HUES64 (cell line): ENCODE data around the gene CBS.
"Not testable (repeated sequence)": the region's sequence is repeated elsewhere in the genome, so short reads cannot be mapped to it uniquely, and the experiment has no call there.

Source experiments
- H3K27ac ChIP-seq: 2 replicates; pipeline ENCODE4 v1.7.0; 2013; ENCODE audit warnings: low read depth, low read length, inconsistent platforms
- H3K27me3 ChIP-seq: 2 replicates; pipeline ENCODE4 v1.6.1; 2013; ENCODE audit warnings: mild to moderate bottlenecking, low read length; ENCODE audit not compliant: insufficient read depth
- H3K36me3 ChIP-seq: 2 replicates; pipeline ENCODE4 v1.6.1; 2013; ENCODE audit warnings: mild to moderate bottlenecking, low read length; ENCODE audit not compliant: insufficient read depth
- H3K4me1 ChIP-seq: 2 replicates; pipeline ENCODE4 v1.6.1; 2013; ENCODE audit warnings: mild to moderate bottlenecking, low read length, moderate library complexity; ENCODE audit not compliant: insufficient read depth
- H3K4me3 ChIP-seq: 2 replicates; pipeline ENCODE4 v1.5.1; 2013; ENCODE audit warnings: mild to moderate bottlenecking, low read length, moderate library complexity
- H3K9ac ChIP-seq: 2 replicates; pipeline ENCODE4 v1.6.1; 2013; ENCODE audit warnings: mild to moderate bottlenecking, low read depth, low read length
- H3K9me3 ChIP-seq: 2 replicates; pipeline ENCODE4 v1.6.1; 2013; ENCODE audit warnings: low read depth, low read length; ENCODE audit not compliant: insufficient read depth
- WGBS: fragments of 150-250, 120-280 bp; methylation state at CpG from one replicate; pipeline ENCODE4 v1.1.7; 2013; ENCODE audit warnings: missing lambda C conversion rate; 5-methylcytosine and 5-hydroxymethylcytosine counted together

The CBS gene

DNA sequence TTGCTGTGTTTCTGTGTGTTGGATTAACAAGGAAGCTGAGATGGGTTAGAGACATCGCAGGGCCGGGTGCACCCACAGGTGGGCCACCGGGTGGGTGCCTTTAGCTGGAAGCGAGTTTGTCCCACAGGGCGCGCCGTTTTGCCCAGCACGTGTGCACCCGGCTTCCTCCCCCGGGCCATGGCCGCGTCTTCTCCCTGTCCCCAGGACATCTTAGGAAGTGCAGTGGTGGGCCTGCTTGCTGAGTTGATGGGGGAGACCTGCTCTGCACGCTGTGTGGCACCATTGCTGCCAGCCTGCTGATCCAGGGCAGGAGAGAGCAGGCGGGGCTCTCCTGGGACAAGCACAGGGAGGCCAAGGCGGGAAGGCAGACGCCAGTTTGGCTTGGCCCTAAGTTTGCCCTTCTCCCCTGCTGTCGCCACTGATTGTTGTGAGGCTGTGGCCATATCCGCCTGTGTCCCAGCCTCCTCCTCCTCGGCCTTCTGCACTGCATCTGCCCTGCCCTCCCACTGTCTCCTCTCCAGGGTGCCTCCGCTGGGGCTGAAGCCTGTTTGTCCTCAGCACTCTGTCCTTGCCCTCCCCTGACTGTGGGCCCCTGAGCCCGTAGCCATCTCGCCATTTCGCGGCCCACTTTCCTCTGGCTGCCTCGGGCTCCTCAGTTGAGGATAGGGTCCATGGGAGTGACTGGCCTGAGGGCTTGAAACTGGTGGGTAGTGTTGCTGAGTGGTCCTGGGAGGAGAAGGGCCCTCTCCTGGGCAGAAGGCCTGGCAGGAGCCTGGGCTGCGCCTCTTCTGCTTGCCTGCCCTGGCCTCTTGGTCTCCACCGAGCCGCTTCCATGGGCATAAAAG is 53.7 kb downstream of the CBS start:
- Histone ChIP-seq H3K4me3 (no peak overlapping the region), H3K27me3 (no peaks in the 10 kb centered on the region), H3K27ac (no peak overlapping the region), H3K36me3 (peaks cover 60% of the 10 kb centered on the region), H3K9me3 (no peaks in the 10 kb centered on the region), H3K4me1 (peaks cover 7% of the 10 kb centered on the region; the same call in 1 of the 2 replicates), H3K9ac (no peak overlapping the region)
- WGBS, result 93% methylated on average over 28 of the region's 28 CpGs

DNA sequence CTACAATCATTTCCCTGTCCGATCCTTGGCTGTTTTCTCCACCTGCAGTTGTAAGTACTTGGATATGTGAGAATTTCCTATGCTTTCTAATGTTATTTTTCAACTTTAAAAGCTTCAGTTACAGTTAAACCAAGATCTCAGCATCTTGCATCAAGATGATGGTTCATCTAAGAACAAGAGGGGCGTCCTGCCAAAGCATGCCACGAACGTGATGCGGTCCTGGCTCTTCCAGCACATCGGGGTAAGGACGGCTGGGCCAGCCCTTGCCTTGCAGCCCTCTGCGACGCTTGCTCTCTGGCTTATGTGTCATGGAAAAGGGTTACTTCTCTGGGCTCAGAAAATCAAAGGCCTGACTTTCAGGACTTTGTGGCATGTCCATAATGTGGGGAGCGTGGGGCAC is 54.4 kb downstream of the CBS start:
- 94% methylated on average over 10 of the region's 10 CpGs for WGBS
- peaks cover 68% of the 10 kb centered on the region for H3K36me3 ChIP-seq
- no peak overlapping the region for H3K27ac ChIP-seq
- no peak overlapping the region for H3K9ac ChIP-seq
- no peaks in the 10 kb centered on the region for H3K9me3 ChIP-seq
- peaks cover 7% of the 10 kb centered on the region; the same call in 1 of the 2 replicates for H3K4me1 ChIP-seq
- no peak overlapping the region for H3K4me3 ChIP-seq
- no peaks in the 10 kb centered on the region for H3K27me3 ChIP-seq

DNA sequence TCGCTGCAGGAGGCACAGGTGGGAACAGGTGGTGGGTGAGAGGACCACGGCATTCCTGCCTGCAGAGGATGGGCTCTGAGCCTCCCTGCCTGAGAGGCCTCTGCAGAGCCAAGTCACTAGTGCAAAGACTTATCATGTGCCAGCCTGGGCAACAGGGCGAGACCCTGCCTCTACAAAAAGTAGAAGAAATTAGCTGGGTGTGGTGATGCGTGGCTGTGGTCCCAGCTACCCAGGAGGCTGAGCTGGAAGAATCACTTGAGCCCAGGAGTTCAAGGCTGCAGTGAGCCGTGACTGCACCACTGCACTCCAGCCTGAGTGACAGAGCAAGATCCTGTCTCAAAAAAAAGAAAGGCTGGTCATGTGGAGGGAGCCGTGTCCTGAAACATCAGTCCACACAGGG is 54.9 kb downstream of the CBS start:
- Histone ChIP-seq H3K27me3 (no peaks in the 10 kb centered on the region), H3K27ac (no peak overlapping the region), H3K9ac (no peak overlapping the region), H3K9me3 (no peaks in the 10 kb centered on the region), H3K4me3 (no peak overlapping the region), H3K4me1 (peaks cover 4% of the 10 kb centered on the region; the same call in 1 of the 2 replicates), H3K36me3 (peaks cover 70% of the 10 kb centered on the region)
- WGBS, result 94% methylated on average over 6 of the region's 6 CpGs

DNA sequence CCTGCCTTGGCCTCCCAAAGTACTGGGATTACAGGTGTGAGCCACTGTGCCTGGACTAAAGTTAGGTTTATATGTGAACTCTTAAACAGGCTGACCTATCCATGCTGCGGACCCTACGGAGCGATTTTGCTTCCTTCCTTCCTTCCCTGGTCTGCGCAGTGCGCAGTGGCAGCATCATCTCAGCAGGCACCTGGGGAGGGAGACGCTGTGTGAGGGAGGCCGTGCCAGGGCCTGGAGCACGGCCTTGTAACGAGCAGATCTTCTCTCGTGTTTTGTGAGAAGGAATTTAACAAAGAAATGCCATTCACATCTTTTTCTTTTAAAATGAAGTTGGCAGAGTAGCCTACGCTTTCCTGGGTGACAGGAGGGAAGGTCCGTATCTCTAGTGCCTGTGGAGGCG is 55.5 kb downstream of the CBS start:
- Histone ChIP-seq H3K27ac (no peak overlapping the region), H3K4me1 (no peaks in the 10 kb centered on the region; the same call in 1 of the 2 replicates), H3K27me3 (no peaks in the 10 kb centered on the region), H3K36me3 (peaks cover 70% of the 10 kb centered on the region), H3K9ac (no peak overlapping the region), H3K4me3 (no peak overlapping the region), H3K9me3 (no peaks in the 10 kb centered on the region)
- WGBS, result 95% methylated on average over 12 of the region's 13 CpGs

DNA sequence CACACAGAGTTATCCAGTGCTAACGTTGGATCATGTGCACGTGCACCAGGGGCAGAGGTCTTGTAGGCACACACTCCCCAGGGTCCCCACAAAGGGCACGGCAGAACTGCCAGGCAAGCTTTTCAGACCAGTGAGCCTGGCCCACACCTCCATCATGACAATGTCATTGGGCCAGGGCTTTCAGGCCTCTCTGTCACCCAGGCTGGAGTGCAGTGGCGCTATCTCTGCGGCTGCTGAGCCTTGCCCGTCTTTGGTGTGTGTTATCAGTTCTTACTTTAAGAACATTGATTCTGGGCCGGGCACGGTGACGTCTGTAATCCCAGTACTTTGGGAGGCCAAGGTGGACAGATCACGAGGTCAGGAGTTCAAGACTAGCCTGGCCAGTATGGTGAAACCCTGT is 57.1 kb downstream of the CBS start:
- Histone ChIP-seq H3K27me3 (no peaks in the 10 kb centered on the region), H3K9ac (no peak overlapping the region), H3K4me3 (no peak overlapping the region), H3K4me1 (no peaks in the 10 kb centered on the region), H3K36me3 (peaks cover 68% of the 10 kb centered on the region), H3K27ac (no peak overlapping the region), H3K9me3 (no peaks in the 10 kb centered on the region)
- 95% methylated on average over 10 of the region's 10 CpGs for WGBS

DNA sequence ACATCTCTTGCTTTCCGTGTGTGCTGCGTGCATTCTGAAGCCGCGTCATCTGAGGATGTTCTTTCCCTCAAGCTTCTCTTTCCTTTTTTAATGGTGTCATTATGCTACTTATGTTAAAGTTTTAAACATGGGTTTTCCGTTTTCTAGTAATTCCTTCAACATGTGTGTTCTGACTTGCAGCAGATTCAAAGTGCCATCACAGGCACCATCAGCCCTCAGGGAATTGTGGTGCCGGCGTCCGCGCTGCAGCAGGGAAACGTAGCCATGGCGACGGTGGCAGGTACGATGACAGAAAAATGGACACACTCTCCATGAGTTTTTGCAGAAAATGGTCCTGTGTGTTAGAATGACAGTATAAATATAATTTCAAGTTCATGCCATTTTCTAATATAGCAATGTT is 58.9 kb downstream of the CBS start:
- Histone ChIP-seq H3K27ac (no peak overlapping the region), H3K27me3 (no peaks in the 10 kb centered on the region), H3K4me1 (no peaks in the 10 kb centered on the region), H3K9ac (no peak overlapping the region), H3K36me3 (peaks cover 73% of the 10 kb centered on the region), H3K9me3 (no peaks in the 10 kb centered on the region), H3K4me3 (no peak overlapping the region)
- WGBS, result 97% methylated on average over 13 of the region's 13 CpGs

DNA sequence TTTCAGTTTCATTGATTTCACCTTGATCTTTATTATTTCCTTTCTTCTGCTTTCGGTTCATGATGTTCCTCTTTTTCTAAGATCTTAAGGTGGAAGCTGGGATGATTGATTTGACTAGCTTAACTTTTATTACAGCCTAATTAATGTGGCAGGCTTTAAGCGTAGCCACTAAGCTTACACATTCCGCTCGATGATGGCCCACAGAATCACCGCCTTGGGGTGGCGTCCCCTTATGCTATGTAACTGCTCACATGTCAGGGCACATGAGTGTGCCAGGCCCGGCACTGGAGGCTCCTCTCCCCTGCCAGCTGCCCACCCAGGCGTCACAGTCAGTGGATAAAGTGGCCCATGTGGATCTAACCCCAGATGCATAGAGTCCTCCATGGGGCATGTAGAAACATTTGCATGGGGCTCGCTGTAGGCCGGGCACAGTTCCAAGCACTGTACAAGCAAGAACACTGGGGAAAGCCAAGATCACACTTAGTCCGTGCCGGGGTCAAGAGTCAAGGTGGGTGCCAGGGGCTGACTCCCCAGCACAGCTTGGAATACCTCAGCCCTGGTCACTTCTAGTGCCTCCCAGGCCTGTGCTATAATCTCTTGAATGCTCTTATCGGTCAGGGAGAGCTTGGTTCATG is 59.6 kb downstream of the CBS start:
- no peaks in the 10 kb centered on the region for H3K27me3 ChIP-seq
- no peaks in the 10 kb centered on the region for H3K4me1 ChIP-seq
- H3K9ac ChIP-seq, result no peak overlapping the region
- peaks cover 73% of the 10 kb centered on the region for H3K36me3 ChIP-seq
- no peak overlapping the region for H3K4me3 ChIP-seq
- H3K27ac ChIP-seq, result no peak overlapping the region
- 88% methylated on average over 12 of the region's 13 CpGs for WGBS
- H3K9me3 ChIP-seq, result no peaks in the 10 kb centered on the region

DNA sequence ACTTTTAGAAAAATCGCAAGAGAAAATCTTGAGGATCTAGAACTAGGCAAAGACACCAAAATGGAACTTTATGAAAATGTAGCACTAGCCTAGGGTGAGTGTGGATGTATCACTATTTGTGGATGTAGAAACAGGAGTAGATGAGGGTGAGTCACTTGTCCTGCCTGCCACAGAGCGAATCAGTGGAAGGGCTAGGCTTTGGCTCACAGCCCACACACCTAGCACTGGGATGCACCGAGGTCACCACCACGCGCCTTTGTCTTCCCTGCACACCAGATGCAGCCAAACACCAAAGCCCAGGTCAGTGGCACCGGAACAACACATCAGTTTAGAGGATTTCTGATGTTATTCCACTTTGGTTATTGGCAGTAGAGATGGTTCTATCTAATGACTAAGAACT is 63.0 kb downstream of the CBS start:
- Histone ChIP-seq H3K4me3 (no peak overlapping the region), H3K27me3 (no peaks in the 10 kb centered on the region), H3K9me3 (no peaks in the 10 kb centered on the region), H3K27ac (no peak overlapping the region), H3K4me1 (no peaks in the 10 kb centered on the region), H3K36me3 (peaks cover 72% of the 10 kb centered on the region), H3K9ac (no peak overlapping the region)
- 95% methylated on average over 6 of the region's 6 CpGs for WGBS

DNA sequence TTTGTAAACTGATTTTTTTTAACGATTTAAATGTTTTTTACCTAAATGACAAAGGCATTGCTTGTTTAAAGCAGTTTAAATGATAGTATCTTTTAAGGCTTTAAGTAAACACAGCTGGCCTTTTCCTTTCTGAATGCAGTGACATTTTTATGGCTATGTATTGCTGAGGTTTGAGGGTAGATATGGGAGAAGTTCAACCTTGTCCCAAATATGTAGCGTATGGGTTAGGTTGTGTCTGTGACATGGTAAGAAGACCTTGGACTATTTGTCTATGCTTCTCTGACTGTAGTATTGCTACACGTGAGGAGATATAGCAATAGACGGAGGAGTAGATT is 68.8 kb downstream of the CBS start:
- Histone ChIP-seq H3K4me1 (no peaks in the 10 kb centered on the region), H3K9me3 (no peaks in the 10 kb centered on the region), H3K27ac (no peak overlapping the region), H3K4me3 (no peak overlapping the region), H3K27me3 (no peaks in the 10 kb centered on the region), H3K36me3 (peaks cover 32% of the 10 kb centered on the region), H3K9ac (no peak overlapping the region)
- WGBS, result 92% methylated on average over 4 of the region's 4 CpGs

DNA sequence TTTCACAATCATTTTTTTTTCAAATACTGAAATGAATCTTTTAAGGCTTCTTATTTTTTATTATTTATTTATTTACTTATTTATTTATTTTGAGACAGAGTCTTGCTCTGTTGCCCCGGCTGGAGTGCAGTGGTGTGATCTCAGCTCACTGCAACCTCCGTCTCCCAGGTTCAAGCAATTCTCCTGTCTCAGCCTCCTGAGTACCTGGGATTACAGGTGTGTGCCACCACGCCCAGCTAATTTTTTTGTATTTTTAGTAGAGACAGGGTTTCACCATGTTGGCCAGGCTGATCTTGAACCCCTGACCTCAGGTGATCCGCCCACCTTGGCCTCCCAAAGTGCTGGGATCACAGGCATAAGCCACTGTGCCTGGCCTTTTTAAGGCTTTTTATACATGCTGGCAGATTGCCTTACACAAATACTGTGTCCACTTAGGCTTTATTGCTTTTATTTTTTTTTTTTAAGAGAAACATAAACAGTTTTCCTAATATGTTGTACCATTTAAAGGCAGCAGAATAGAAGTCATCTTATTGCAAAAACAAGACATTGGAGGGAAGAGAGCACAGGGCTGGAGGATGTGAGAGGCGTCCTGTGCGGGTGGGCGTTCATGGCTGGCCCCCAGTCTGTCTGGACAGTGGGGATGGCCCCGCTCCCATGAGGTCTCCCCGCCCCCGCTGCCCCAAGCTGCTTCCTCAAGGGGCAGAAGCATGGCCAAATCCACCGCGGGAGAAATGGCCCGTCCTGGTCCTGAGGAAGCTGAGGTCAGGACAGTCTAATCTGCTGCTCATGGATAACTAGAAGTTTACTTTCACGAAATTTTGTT is 69.4 kb downstream of the CBS start:
- H3K4me3 ChIP-seq, H3K9ac ChIP-seq, H3K27ac ChIP-seq, H3K9me3 ChIP-seq, H3K4me1 ChIP-seq, H3K27me3 ChIP-seq: not testable (repeated sequence)
- WGBS, result 88% methylated on average over 14 of the region's 14 CpGs
- peaks cover 26% of the 10 kb centered on the region for H3K36me3 ChIP-seq

DNA sequence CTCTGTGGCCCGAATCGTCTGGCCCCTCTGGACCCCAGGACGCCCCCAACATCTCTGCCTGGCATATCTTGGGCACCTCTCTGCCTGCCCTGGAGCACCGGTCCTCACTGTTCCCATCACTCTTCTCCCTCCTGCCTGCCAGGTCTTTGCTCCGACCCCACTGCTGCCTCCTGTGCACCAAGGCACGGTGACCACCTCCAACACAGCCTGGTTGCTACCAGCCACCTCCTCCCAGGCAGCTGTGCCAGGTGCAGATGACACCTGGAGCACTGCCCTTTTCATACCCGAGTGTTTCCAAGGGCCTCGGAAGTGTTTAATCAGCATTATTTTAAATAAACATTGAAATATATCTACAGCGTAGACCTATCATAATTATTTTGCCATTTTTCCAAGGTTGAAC is 70.0 kb downstream of the CBS start:
- no peak overlapping the region for H3K4me3 ChIP-seq
- no peaks in the 10 kb centered on the region for H3K27me3 ChIP-seq
- peaks cover 24% of the 10 kb centered on the region for H3K36me3 ChIP-seq
- no peaks in the 10 kb centered on the region for H3K9me3 ChIP-seq
- 82% methylated on average over 9 of the region's 9 CpGs for WGBS
- H3K4me1 ChIP-seq, result no peaks in the 10 kb centered on the region
- H3K27ac ChIP-seq, result no peak overlapping the region
- H3K9ac ChIP-seq, result no peak overlapping the region
